GM18505 (cell line): ENCODE measurements around the gene ADAP1.

Experiments used
- ATAC-seq: cut with Tn5 transposase; IDR thresholded peaks from one replicate; pipeline ENCODE4 v1.9.1; 2021; ENCODE audit not compliant: unreplicated experiment
- POLR2A ChIP-seq: IDR thresholded peaks from 4 replicates; pipeline ENCODE4 v1.6.1; 2011; ENCODE audit warnings: borderline replicate concordance; ENCODE audit not compliant: insufficient read depth, insufficient read length; ENCODE audit errors: extremely low read depth

The ADAP1 gene

GRCh38 chr7:917255-918117 is 37.0 kb downstream of the ADAP1 start:
- TF ChIP-seq POLR2A: no peak
- ATAC-seq: no peak

GRCh38 chr7:916291-916941 is 38.1 kb downstream of the ADAP1 start:
- ATAC-seq: no peak
- no peak for TF ChIP-seq POLR2A

GRCh38 chr7:915291-916218 is 38.9 kb downstream of the ADAP1 start:
- ATAC-seq: no peak
- TF ChIP-seq POLR2A: no peak

- no peak for TF ChIP-seq POLR2A
Observed at GRCh38 chr7:914521-915194, 39.8 kb downstream of the ADAP1 start.

GRCh38 chr7:913736-914520 is 40.6 kb downstream of the ADAP1 start:
- no peak for TF ChIP-seq POLR2A
- ATAC-seq: no peak

More at GRCh38 chr7:914521-915194, 39.8 kb downstream of the ADAP1 start:
- no peak for ATAC-seq

- ATAC-seq: no peak
- no peak for TF ChIP-seq POLR2A
Observed at GRCh38 chr7:911791-912480, 42.5 kb downstream of the ADAP1 start.

GRCh38 chr7:910931-911431 is 43.5 kb downstream of the ADAP1 start:
- no peak for TF ChIP-seq POLR2A
- ATAC-seq: no peak

- ATAC-seq: no peak
- TF ChIP-seq POLR2A: peak; percentile 15
Observed at GRCh38 chr7:910441-910861, 44.0 kb downstream of the ADAP1 start.

GRCh38 chr7:909358-910329 is 44.8 kb downstream of the ADAP1 start:
- ATAC-seq: no peak
- peak; percentile 9 for TF ChIP-seq POLR2A

- peak; percentile 62 for ATAC-seq
Observed at GRCh38 chr7:908591-909357, 45.7 kb downstream of the ADAP1 start.

- no peak for TF ChIP-seq POLR2A
- ATAC-seq: no peak
Observed at GRCh38 chr7:908159-908581, 46.3 kb downstream of the ADAP1 start.
